Measurements from ENCODE around the gene DAAM2.

DNA sequence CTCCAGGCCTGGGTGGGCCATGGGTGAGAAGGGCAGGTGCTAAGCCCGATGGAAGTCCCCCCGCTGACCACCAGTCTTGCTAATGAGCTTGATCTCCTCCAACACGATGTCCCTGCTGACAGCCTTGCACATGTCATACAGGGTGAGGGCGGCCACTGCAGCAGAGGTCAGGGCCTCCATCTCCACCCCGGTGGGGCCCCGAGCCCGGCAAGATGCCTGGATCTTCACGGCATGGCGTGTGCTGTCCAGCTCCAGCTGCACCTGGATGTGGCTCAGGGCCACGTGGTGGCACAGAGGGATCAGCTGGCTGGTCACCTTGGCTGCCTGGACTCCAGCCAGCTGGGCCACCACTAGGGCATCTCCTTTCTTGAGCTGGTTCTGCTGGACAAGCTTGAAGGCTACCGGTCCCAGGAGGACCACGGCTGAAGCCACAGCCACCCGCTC is 114.2 kb downstream of the DAAM2 start:
- TF ChIP-seq, protein P1, sequence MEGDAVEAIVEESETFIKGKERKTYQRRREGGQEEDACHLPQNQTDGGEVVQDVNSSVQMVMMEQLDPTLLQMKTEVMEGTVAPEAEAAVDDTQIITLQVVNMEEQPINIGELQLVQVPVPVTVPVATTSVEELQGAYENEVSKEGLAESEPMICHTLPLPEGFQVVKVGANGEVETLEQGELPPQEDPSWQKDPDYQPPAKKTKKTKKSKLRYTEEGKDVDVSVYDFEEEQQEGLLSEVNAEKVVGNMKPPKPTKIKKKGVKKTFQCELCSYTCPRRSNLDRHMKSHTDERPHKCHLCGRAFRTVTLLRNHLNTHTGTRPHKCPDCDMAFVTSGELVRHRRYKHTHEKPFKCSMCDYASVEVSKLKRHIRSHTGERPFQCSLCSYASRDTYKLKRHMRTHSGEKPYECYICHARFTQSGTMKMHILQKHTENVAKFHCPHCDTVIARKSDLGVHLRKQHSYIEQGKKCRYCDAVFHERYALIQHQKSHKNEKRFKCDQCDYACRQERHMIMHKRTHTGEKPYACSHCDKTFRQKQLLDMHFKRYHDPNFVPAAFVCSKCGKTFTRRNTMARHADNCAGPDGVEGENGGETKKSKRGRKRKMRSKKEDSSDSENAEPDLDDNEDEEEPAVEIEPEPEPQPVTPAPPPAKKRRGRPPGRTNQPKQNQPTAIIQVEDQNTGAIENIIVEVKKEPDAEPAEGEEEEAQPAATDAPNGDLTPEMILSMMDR (IDR thresholded peaks at IDR 0.05) = no peak
- no peak for TF ChIP-seq POLR2A (IDR thresholded peaks at IDR 0.05)
- TF ChIP-seq POLR2AphosphoS5 (IDR thresholded peaks at IDR 0.05; ENCODE audit: insufficient read depth in 1 of 2, low read depth in 1 of 2) = no peak

Measured in vagina (tissue), 2 donors.